Uterus (tissue), 2 donors: Measurements from ENCODE around the gene GALNT13.

Experiments
- CTCF ChIP-seq, 4 experiments: fragments of 200-600 bp in 2 of 4; fragments of 450-650 bp in 2 of 4; sonication (generic) in 2 of 4; IDR thresholded peaks; one replicate each; pipeline ENCODE4 v1.5.1; 2016 to 2019; ENCODE audit warnings: antibody characterized with exemption in 4 of 4, mild to moderate bottlenecking in 2 of 4, moderate library complexity in 1 of 4
- POLR2A ChIP-seq, 2 donors: fragments of 450-650 bp; IDR thresholded peaks; one replicate each; pipeline ENCODE4 v1.6.1; 2016; ENCODE audit warnings: antibody characterized with exemption in 2 of 2, mild to moderate bottlenecking in 1 of 2, moderate library complexity in 1 of 2

- TF ChIP-seq CTCF (IDR thresholded peaks at IDR 0.05) (no peak), POLR2A (IDR thresholded peaks at IDR 0.05) (no peak)
These were observed 67.5 kb downstream of the GALNT13 start for GRCh38 chr2:153939124-153939796.
